RWPE1 (cell line): ENCODE results near the gene CDH13.

Experiments
- CTCF ChIA-PET: fragments of 350-600 bp; sonication (Branson Sonifier 250); formaldehyde crosslinking; extraction: SDS; loops from one replicate; lab custom pipeline; 2021; lab: Yijun Ruan, JAX
- POLR2A ChIA-PET: fragments of 400-600 bp; formaldehyde crosslinking; extraction: SDS; loops from one replicate; lab custom pipeline; 2020; ENCODE audit warnings: antibody characterized with exemption; ENCODE audit not compliant: low non-redundant PET; lab: Yijun Ruan, JAX
- DNase-seq: peaks from one replicate; pipeline ENCODE4 v3.0.0; 2012; ENCODE audit warnings: low spot score
- H3K27ac ChIP-seq: fragments of 450-650 bp; 2 replicates; pipeline ENCODE4 v1.5.1; 2017
- TF ChIP-seq, protein P1 (sequence below): fragments of 450-650 bp; conservative IDR thresholded peaks from 2 replicates; pipeline ENCODE4 v1.5.1; 2017; ENCODE audit warnings: low read depth, mild to moderate bottlenecking

The CDH13 gene

DNA sequence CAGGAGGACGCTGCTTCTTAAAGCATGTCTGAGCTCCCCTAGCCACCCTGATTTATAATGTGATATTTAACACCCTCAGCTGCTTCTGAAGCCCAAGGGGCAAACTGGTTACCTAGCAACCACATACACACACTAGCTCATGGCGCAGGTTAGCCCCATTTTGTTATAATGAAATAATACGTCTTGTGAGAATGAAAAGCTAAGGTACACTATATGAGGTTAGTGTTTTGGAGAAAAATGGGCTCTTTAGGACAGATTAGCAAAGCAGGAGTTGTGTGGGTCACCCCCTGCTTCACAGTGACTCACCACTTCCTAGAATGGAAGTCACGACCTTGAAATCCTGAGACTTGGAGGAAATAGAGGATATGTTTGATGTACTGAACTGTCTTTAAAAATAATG lies 776.2 kb downstream of the CDH13 start:
- H3K27ac ChIP-seq: peak overlapping the region; percentile 92
- DNase-seq: peak; percentile 13
- CTCF ChIA-PET: interaction anchor here (0.5 kb wide), 1 partner anchor 473 kb away, joined by 3 read pairs; no protein-coding TSS in a partner anchor
- POLR2A ChIA-PET: no interaction called here
- TF ChIP-seq, protein P1, sequence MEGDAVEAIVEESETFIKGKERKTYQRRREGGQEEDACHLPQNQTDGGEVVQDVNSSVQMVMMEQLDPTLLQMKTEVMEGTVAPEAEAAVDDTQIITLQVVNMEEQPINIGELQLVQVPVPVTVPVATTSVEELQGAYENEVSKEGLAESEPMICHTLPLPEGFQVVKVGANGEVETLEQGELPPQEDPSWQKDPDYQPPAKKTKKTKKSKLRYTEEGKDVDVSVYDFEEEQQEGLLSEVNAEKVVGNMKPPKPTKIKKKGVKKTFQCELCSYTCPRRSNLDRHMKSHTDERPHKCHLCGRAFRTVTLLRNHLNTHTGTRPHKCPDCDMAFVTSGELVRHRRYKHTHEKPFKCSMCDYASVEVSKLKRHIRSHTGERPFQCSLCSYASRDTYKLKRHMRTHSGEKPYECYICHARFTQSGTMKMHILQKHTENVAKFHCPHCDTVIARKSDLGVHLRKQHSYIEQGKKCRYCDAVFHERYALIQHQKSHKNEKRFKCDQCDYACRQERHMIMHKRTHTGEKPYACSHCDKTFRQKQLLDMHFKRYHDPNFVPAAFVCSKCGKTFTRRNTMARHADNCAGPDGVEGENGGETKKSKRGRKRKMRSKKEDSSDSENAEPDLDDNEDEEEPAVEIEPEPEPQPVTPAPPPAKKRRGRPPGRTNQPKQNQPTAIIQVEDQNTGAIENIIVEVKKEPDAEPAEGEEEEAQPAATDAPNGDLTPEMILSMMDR: no peak

- TF ChIP-seq, protein P1: no peak
- H3K27ac ChIP-seq: peak overlapping the region; percentile 92
- peak; percentile 48 for DNase-seq
- ChIA-PET CTCF (no interaction called here), POLR2A (no interaction called here)
Observed at GRCh38 chr16:83403761-83404160, 777.0 kb downstream of the CDH13 start.

- no peak overlapping the region for H3K27ac ChIP-seq
- POLR2A ChIA-PET: no interaction called here
- TF ChIP-seq, protein P1: no peak
- no peak for DNase-seq
- CTCF ChIA-PET: no interaction called here
Observed at GRCh38 chr16:83404261-83404660, 777.5 kb downstream of the CDH13 start.

GRCh38 chr16:83407928-83408327 lies 781.2 kb downstream of the CDH13 start:
- ChIA-PET CTCF (no interaction called here), POLR2A (no interaction called here)
- DNase-seq: no peak
- TF ChIP-seq, protein P1: no peak
- H3K27ac ChIP-seq: no peak overlapping the region

DNA sequence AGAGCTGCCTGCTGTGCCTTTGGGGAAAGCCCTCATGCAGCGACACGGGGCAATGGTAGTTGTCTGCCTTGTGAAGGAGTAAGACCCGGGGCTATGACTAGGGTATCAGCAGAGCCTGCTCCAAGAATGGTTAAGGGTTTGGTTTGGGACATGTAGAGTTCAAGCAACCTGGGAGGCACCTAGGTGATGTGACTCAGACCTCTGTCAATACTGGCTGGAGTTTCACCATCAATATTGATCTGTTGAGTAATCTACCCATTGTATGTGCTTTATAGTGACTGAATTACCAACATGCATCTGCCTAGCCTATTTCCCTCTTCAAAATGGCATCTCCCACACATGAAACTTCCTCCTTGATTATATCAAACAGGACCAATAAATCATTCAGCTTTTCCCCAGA lies 782.6 kb downstream of the CDH13 start:
- CTCF ChIA-PET: no interaction called here
- POLR2A ChIA-PET: no interaction called here
- TF ChIP-seq, protein P1: no peak
- DNase-seq: no peak
- H3K27ac ChIP-seq: no peak overlapping the region

DNA sequence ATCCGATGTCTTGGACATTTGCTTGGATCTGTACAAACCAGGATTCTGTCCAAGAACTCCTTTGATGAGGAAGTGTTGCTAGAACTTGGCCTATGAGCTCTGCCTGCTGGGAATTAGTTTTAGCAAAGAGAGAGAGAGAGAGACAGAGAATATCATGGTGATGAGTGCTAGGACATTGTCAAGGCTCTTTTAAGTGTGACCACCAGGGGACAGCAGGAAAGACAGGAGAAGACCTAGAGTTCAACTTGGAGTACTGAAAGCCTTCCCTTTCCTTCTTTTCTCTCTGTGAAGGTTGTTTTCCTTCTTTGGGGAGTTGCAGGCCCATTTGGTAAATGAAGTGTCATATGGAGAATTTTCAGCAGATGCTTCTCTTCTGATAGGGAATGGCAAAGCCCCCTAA lies 791.8 kb downstream of the CDH13 start:
- TF ChIP-seq, protein P1: no peak
- no peak for DNase-seq
- POLR2A ChIA-PET: no interaction called here
- no peak overlapping the region for H3K27ac ChIP-seq
- CTCF ChIA-PET: no interaction called here
